Measurements from ENCODE around the gene TIMM13. TPM values are rescaled to one million over a fixed set of nuclear protein-coding genes. Genes with fewer than 3 reads are reported as not detected.

Gene TIMM13
- total and polyA plus RNA-seq, 2 donors (not counting 3 experiments of a cell fraction or from before 2014, with no cell fraction given), result 154 to 160 TPM

DNA sequence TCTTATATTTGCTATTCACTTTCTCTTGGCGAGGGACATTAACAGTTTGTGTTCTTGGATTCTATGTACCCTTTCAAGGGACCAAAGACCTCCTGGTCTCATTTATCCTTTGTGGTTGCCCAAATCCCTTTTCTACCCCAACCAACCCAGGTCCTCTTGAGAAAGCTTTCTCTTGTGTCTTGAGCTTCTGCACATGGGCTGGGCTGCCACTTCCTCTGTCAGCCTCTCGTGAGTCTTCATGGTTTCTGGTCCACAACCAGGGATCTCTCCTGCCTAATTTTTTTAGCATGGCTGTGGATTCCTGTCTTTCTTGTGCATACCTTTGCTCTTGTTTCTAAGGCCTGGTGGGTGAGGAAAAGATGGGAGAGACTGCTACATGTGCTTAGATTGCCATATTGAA is 14.9 kb downstream of the TIMM13 start:
- Histone ChIP-seq H2AFZ (ENCODE audit: low read depth, low read length) (no peak overlapping the region), H3K27ac (ENCODE audit: insufficient read depth, low read depth, low read length) (no peak overlapping the region), H3K9me3 (replicated peaks; ENCODE audit: control insufficient read depth, insufficient read depth, low read length) (no peaks in the 10 kb centered on the region), H3K9ac (replicated peaks; ENCODE audit: extremely low read depth, insufficient read depth, low read length) (no peak overlapping the region), H3K36me3 (ENCODE audit: control insufficient read depth in 2 of 2, extremely low read depth in 1 of 2, insufficient read depth in 2 of 2, low read length in 2 of 2) (peaks cover 0 to 1% of the 10 kb centered on the region in 2 experiments), H3K9me1 (replicated peaks; ENCODE audit: control insufficient read depth, extremely low read depth, insufficient read depth, low read length) (no peaks in the 10 kb centered on the region), H3K79me2 (ENCODE audit: control insufficient read depth, insufficient read depth, low read length) (no peaks in the 10 kb centered on the region), H3K4me2 (ENCODE audit: insufficient read depth, low read length) (no peak overlapping the region), H3K4me1 (ENCODE audit: control insufficient read depth, extremely low read depth, insufficient read depth, low read length) (peaks cover 2% of the 10 kb centered on the region), H3K27me3 (ENCODE audit: control insufficient read depth in 2 of 2, insufficient read depth in 2 of 2, low read length in 2 of 2) (no peaks in the 10 kb centered on the region), H4K20me1 (replicated peaks; ENCODE audit: control insufficient read depth, extremely low read depth, insufficient read depth, low read length) (no peaks in the 10 kb centered on the region), H3K4me3 (replicated peaks in 1 of 3; ENCODE audit: insufficient read depth in 1 of 3, low read depth in 1 of 3, low read length in 3 of 3) (no peak overlapping the region)
- ChIA-PET POLR2A (no interaction called here), CTCF (no interaction called here)
- dilution Hi-C loops (cut with MboI; ENCODE audit: extremely low pct_ligation_motif_present, low sequenced_read_pairs), result no loop called here
- FAIRE-seq, result no peak
- intact Hi-C loops (cut with micrococcal nuclease), result no loop called here
- no peak for TF ChIP-seq MYC (IDR thresholded peaks at IDR 0.05; ENCODE audit: low read depth, low read length)
- TF ChIP-seq GATA2 (IDR thresholded peaks at IDR 0.05; ENCODE audit: insufficient read depth, insufficient read length, low read depth, low read length), result no peak
- no peak for TF ChIP-seq POLR2AphosphoS5 (IDR thresholded peaks at IDR 0.05; ENCODE audit: insufficient read depth, low read depth, low read length)
- TF ChIP-seq, protein P1, sequence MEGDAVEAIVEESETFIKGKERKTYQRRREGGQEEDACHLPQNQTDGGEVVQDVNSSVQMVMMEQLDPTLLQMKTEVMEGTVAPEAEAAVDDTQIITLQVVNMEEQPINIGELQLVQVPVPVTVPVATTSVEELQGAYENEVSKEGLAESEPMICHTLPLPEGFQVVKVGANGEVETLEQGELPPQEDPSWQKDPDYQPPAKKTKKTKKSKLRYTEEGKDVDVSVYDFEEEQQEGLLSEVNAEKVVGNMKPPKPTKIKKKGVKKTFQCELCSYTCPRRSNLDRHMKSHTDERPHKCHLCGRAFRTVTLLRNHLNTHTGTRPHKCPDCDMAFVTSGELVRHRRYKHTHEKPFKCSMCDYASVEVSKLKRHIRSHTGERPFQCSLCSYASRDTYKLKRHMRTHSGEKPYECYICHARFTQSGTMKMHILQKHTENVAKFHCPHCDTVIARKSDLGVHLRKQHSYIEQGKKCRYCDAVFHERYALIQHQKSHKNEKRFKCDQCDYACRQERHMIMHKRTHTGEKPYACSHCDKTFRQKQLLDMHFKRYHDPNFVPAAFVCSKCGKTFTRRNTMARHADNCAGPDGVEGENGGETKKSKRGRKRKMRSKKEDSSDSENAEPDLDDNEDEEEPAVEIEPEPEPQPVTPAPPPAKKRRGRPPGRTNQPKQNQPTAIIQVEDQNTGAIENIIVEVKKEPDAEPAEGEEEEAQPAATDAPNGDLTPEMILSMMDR (IDR thresholded peaks at IDR 0.05; ENCODE audit: extremely low read depth in 1 of 2, insufficient read depth in 1 of 2, low read depth in 1 of 2, low read length in 2 of 2), result no peak
- no peak for TF ChIP-seq POLR2A (IDR thresholded peaks at IDR 0.05; ENCODE audit: low read depth, low read length)
- TF ChIP-seq, protein P2, sequence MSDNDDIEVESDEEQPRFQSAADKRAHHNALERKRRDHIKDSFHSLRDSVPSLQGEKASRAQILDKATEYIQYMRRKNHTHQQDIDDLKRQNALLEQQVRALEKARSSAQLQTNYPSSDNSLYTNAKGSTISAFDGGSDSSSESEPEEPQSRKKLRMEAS (IDR thresholded peaks at IDR 0.05; ENCODE audit: insufficient read depth, insufficient read length), result no peak
- TF ChIP-seq FOS (IDR thresholded peaks at IDR 0.05; ENCODE audit: borderline replicate concordance, insufficient read depth, low read length), result no peak
- no peak for TF ChIP-seq JUN (IDR thresholded peaks at IDR 0.05; ENCODE audit: borderline replicate concordance, insufficient read depth, insufficient read length, low read depth)
- no peak for TF ChIP-seq EZH2 (IDR thresholded peaks at IDR 0.05; ENCODE audit: borderline replicate concordance, low read depth, low read length, severe bottlenecking)
- no peak for DNase-seq (ENCODE audit: low read depth, low spot score)
- BruUV-seq (replicated peaks), result no TSS peak

Measured in endothelial cell of umbilical vein (primary cell).